22Rv1 (cell line): ENCODE results near the gene SVOPL.

Experiments
- ZFX ChIP-seq: fragments of 450-650 bp; IDR thresholded peaks from 2 replicates; pipeline ENCODE4 v1.6.1; 2017; ENCODE audit warnings: antibody characterized with exemption, borderline replicate concordance
- TF ChIP-seq, protein P1 (sequence below): fragments of 450-650 bp; IDR thresholded peaks from 2 replicates; pipeline ENCODE4 v1.5.1; 2017; ENCODE audit warnings: mild to moderate bottlenecking

DNA sequence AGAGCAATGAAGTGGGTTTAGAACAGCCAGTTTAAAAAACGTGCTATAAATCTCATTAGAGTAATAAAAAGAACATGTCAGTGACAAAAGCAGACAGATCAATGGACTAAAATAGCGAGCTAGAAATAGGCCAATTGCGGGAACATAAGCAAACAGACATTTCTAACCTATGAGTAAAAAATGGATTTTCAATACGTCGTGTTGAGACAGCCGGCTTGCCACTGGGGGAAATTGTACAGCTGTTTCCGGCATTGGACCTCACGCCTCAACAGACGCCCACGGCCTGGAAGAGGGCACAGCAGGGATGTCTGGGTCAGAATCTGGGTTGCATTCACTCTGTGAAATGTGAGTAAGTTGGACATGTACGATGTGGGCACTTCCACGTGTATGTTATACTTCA, 92.9 kb downstream of the SVOPL start:
- TF ChIP-seq, protein P1, sequence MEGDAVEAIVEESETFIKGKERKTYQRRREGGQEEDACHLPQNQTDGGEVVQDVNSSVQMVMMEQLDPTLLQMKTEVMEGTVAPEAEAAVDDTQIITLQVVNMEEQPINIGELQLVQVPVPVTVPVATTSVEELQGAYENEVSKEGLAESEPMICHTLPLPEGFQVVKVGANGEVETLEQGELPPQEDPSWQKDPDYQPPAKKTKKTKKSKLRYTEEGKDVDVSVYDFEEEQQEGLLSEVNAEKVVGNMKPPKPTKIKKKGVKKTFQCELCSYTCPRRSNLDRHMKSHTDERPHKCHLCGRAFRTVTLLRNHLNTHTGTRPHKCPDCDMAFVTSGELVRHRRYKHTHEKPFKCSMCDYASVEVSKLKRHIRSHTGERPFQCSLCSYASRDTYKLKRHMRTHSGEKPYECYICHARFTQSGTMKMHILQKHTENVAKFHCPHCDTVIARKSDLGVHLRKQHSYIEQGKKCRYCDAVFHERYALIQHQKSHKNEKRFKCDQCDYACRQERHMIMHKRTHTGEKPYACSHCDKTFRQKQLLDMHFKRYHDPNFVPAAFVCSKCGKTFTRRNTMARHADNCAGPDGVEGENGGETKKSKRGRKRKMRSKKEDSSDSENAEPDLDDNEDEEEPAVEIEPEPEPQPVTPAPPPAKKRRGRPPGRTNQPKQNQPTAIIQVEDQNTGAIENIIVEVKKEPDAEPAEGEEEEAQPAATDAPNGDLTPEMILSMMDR = no peak
- TF ChIP-seq ZFX = no peak
